ENCODE results near the gene DDX20. TPM values are rescaled to one million over a fixed set of nuclear protein-coding genes. Genes with fewer than 3 reads are reported as not detected.

DDX20 gene
- total and polyA plus RNA-seq, 2 of the 8 experiments (the other 6 are each of a cell fraction or from before 2014, with no cell fraction given) = 7.5 to 24.7 TPM

DNA sequence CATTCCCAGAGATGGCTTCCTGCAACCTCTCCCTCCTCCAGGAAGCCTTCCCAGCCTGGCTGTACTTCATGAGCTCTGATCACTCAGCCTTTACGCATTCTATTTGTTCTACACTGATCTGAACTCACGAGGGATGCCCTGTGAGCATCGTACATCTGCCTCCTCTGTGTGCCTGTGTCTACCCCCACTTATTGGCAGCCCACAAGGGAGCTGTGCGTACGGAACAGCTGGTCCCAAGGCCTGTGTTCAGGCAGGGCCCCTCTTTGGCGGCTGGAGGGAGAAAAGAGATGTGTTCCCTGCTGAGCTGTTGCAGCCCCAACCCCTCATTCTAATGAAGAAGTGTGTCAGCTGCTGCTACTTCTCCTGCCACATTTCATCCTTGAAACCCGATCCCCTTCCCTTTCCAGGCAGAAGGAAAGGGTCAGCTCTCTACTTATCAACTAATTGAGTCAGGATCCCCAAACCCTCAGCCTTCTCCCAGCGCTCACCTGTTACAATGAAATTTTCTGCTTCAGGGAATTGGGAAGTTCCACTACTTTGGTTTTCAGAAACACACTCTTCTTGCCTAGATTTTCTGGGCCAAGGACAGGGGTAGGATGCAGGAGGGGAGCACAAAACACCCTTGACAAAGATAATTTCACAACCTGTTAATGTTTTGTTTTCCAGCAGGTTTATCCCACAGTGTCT is 19.7 kb upstream of the DDX20 start:
- H2AK5ac ChIP-seq (ENCODE audit: low read depth, low read length) = no peak overlapping the region
- no peak overlapping the region for H4K91ac ChIP-seq (replicated peaks; ENCODE audit: insufficient read length, low read length)
- peak overlapping the region; percentile 18 for H4K5ac ChIP-seq (ENCODE audit: insufficient read length, low read depth, low read length)
- no peaks in the 10 kb centered on the region for H3K9me3 ChIP-seq (ENCODE audit: insufficient read depth in 2 of 2, low read depth in 1 of 2, low read length in 1 of 2)
- H3K4ac ChIP-seq (replicated peaks; ENCODE audit: insufficient read length, low read depth, low read length) = no peak overlapping the region
- H3K4me2 ChIP-seq (ENCODE audit: insufficient read depth in 1 of 2, low read depth in 2 of 2, low read length in 2 of 2) = peak overlapping the region; percentile 89 to 97
- FAIRE-seq (no peak), DNase-seq (ENCODE audit: low read depth in 1 of 2, low spot score in 2 of 2) (peak in 1 of 2 experiments; percentile 52)
- peaks cover 16% of the 10 kb centered on the region; the same call in 1 of the 2 replicates for H3K23me2 ChIP-seq (ENCODE audit: low read depth, low read length)
- no peak overlapping the region for H4K8ac ChIP-seq (ENCODE audit: extremely low read depth, insufficient read depth, low read length)
- TF ChIP-seq SIN3A (conservative IDR thresholded peaks at IDR 0.05 in 1 of 2, IDR thresholded peaks at IDR 0.05 in 1 of 2; ENCODE audit: low read depth in 1 of 2, low read length in 2 of 2) = peak in 1 of 2 experiments; percentile 86; a peak in 2 of 4 replicates
- TF ChIP-seq TAF1 (IDR thresholded peaks at IDR 0.05; ENCODE audit: low read depth, low read length) = no peak
- no peak for TF ChIP-seq JUN (IDR thresholded peaks at IDR 0.05; ENCODE audit: low read depth, low read length)
- H3K27me3 ChIP-seq (replicated peaks in 1 of 4; ENCODE audit: control insufficient read depth in 3 of 4, extremely low read depth in 1 of 4, insufficient read depth in 3 of 4, low read length in 3 of 4) = peaks cover 0 to 1% (median under 1%) of the 10 kb centered on the region in 4 experiments; a peak in 3 of 7 replicates
- H2BK20ac ChIP-seq (ENCODE audit: low read length) = no peak overlapping the region
- H3K36me3 ChIP-seq (ENCODE audit: control insufficient read depth in 2 of 4, insufficient read depth in 4 of 4, low read length in 3 of 4) = peaks cover 0 to 3% (median 0%) of the 10 kb centered on the region in 4 experiments; a peak in 3 of 8 replicates
- H3K23ac ChIP-seq (ENCODE audit: insufficient read length) = no peak overlapping the region
- WGBS, 2 experiments (ENCODE audit: extremely low coverage in 1 of 2, insufficient coverage in 1 of 2, insufficient read length in 1 of 2, insufficient replicate concordance in 2 of 2, low coverage in 1 of 2, low lambda C conversion rate in 2 of 2, missing lambda C conversion rate in 1 of 2) = 29% methylated on average over 8 of the region's 8 CpGs; no CpG with 5 or more reads in 1 of the 2 experiments
- H3K79me2 ChIP-seq (ENCODE audit: control insufficient read depth in 1 of 2, insufficient read depth in 2 of 2, low read length in 2 of 2) = peaks cover 0 to 46% of the 10 kb centered on the region in 2 experiments; a peak in 3 of 4 replicates
- peak overlapping the region in 3 of 4 experiments; percentile 10 to 70 (median 17); a peak in 6 of 8 replicates for H3K4me3 ChIP-seq (ENCODE audit: extremely low read depth in 1 of 4, insufficient read depth in 2 of 4, low read depth in 3 of 4, low read length in 4 of 4)
- H3K4me1 ChIP-seq (replicated peaks in 1 of 4; ENCODE audit: control insufficient read depth in 3 of 4, insufficient read depth in 4 of 4, low read length in 3 of 4) = peaks cover 19 to 24% (median 22%) of the 10 kb centered on the region in 4 experiments
- no peak overlapping the region for H2AFZ ChIP-seq (ENCODE audit: low read length)
- no peak overlapping the region; the same call in 1 of the 2 replicates for H3K27ac ChIP-seq (ENCODE audit: low read depth, low read length)
- H3K14ac ChIP-seq (ENCODE audit: insufficient read length) = no peak overlapping the region
- H2BK5ac ChIP-seq (ENCODE audit: low read depth, low read length) = peak overlapping the region; percentile 68; the same call in 1 of the 2 replicates
- H3K56ac ChIP-seq (replicated peaks; ENCODE audit: insufficient read length, low read depth, low read length) = no peak overlapping the region
- peaks cover 0 to 10% of the 10 kb centered on the region in 2 experiments for H4K20me1 ChIP-seq (replicated peaks in 1 of 2; ENCODE audit: control insufficient read depth in 1 of 2, insufficient read depth in 2 of 2, low read length in 2 of 2)
- peak overlapping the region; percentile 69; the same call in 1 of the 2 replicates for H2BK12ac ChIP-seq (ENCODE audit: low read depth, low read length)
- ChIA-PET POLR2A (ENCODE audit: partially characterized antibody) (interaction anchor here (0.9 to 19.0 kb wide), 9 partner anchors 9 to 31 kb away, joined by 3 to 343 read pairs (median 4); partner anchors contain the start of gene DDX20), CTCF (ENCODE audit: partially characterized antibody) (interaction anchor here (0.5 to 42.0 kb wide), 5 partner anchors 6 to 228 kb away, joined by 3 to 1070 read pairs (median 11); partner anchors contain the start of genes DDX20 and INKA2)
- no peak overlapping the region for H2BK15ac ChIP-seq (ENCODE audit: low read length)
- peaks cover 6% of the 10 kb centered on the region; the same call in 1 of the 2 replicates for H3K79me1 ChIP-seq (ENCODE audit: low read depth, low read length)
- H3K9ac ChIP-seq (replicated peaks in 1 of 4; ENCODE audit: extremely low read depth in 1 of 4, low read depth in 3 of 4, low read length in 3 of 4) = 0 out of 7 replicates have a peak overlapping the region, but pooled peaks of 1 of the 4 experiments have one; percentile 11
- H2BK120ac ChIP-seq (replicated peaks; ENCODE audit: low read depth, low read length) = no peak overlapping the region
- peak overlapping the region; percentile 41; the same call in 1 of the 2 replicates for H3K18ac ChIP-seq (ENCODE audit: extremely low read depth, low read length)
